KG1 (cell line): ENCODE results near the gene HEXD.
"Not testable (repeated sequence)": the region's sequence is repeated elsewhere in the genome, so short reads cannot be mapped to it uniquely, and the experiment has no call there.

Source experiments
- DNase-seq: peaks from one replicate; lab custom pipeline; 2025; lab: John Stamatoyannopoulos, UW

HEXD gene

DNA sequence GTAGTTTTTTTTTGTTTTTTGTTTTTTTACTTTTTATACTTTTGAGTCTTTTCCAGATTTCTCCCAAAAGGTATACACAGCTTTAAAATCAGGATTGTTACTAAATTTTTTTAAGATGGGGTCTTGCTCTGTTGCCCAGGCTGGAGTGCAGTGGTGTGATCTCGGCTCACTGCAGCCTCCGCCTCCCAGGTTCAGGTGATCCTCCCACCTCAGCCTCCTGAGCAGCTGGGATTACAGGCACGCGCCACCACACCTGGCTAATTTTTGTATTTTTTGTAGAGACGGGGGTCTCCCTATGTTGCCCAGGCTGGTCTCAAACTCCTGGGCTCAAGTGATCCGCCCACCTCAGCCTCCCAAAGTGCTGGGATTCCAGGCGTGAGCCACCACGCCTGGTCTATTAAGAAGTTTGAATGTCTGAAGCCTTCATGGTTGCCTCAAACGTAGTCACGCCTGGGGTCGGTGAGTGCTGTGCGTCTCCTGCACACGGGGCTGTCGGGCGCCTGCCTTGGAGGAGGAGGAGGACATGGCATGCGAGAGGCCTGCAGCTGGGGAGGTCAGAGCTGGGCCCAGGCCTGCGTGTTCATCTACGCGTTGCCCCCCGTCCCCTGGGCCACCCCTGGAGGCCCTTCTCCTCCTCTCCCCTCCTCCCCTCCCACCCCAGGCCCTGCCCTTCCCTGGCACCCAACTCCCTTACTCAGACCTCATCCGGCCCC lies 35.8 kb upstream of the HEXD start:
- not testable (repeated sequence) for DNase-seq

DNA sequence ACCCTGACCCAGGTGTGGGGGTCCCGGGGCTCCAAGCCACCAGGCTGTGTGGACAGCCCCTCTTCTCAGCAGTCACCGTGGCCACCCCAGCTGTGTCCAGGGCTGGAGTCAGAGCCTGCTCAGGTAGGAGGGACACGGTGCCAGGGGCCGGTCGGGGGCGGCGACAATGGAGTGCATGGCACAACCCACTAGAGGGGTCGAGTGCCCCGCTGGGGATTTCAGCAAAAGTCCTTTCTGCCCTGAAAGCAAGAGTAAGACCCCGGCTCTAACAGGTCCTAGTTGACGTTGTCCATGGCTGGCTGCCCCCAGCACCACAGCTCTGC lies 35.3 kb upstream of the HEXD start:
- no peak for DNase-seq

DNA sequence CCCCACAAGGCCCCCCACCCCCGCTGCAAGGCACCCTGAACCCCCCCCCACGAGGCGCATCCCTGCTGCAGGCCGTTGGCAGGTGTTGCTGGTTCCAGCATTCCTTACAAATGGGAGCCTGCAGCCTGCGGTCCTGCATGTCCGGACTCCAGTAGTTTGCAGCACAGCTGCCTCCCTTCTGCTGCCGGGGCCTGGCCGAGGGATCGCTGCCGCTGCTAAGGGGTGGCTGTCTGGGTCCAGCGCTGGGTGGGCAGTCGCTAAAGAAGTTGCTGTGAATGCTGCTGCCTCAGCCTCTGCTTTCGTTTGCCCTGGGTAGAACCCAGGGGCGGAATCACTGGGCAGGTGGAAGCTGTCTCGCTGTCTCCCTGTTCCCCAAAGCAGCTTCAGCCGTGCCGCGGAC lies 34.7 kb upstream of the HEXD start:
- no peak for DNase-seq

DNA sequence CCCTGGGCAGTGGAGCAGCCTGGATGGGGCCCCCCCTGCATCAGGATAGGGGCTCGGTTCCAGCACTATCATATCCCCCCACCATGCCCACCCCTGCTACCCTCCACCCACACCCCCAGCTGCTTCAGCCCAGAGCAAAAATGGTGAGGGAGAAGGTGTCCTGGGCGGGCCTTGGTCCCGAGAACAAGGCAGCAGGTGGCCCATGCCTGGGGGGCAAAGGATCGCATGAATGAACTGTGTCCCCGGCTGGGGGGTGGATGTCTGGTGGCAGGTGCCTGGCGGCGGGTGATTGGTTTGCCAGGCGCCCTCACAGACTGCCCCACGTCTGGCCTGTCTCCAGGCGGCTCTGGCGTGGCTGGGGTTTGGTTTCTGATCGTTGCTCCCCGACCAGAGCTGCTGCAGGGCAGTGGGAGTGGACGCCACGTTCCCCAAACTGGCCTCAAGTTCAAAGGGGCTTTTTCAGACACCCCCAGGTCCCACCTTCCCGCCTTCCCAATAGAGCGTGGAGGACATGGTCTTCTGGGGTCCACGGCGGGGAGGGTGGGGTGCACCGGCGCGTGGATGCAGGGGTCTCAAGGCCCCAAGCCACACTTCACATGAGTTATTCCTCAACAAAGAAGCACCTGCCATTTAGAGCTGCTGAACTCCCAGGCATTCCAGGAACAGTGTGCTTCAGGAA lies 34.0 kb upstream of the HEXD start:
- no peak for DNase-seq

DNA sequence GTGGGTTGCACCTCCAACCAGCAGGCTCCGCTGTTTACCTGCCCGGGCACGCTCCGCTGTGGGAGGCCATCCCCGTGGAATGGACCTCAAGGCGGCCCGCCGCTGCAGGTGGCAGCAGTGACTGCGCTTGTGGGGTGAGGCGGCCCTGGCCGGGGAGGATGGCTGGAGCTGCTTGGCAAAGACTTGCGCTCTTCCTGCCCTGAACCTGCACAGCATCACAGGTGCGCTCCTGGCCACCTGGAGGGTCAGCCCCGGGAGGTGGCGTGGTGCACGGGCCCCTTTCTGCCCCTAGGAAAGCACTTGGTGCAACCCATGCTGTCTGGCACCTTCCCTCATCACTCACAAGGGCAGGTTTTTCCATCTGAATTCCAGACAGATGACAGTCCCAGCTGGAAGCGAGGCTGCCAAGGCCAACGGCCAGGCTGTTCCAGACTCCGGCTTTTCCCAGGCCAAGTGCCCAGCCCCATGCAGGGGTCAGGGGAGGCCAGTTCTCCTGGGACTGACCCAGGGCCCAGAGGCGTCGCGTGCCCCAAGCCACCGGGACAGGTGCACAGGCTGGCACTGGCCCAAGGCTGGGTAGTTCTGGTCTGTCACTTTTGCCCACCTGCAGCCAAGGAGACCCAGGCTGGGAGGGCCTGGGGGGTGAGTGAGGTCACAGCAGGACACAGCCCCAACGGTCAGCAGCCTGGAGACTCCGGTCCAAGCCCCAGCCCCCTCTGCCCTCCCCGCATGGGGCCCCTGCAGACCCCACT lies 33.2 kb upstream of the HEXD start:
- DNase-seq, result no peak

DNA sequence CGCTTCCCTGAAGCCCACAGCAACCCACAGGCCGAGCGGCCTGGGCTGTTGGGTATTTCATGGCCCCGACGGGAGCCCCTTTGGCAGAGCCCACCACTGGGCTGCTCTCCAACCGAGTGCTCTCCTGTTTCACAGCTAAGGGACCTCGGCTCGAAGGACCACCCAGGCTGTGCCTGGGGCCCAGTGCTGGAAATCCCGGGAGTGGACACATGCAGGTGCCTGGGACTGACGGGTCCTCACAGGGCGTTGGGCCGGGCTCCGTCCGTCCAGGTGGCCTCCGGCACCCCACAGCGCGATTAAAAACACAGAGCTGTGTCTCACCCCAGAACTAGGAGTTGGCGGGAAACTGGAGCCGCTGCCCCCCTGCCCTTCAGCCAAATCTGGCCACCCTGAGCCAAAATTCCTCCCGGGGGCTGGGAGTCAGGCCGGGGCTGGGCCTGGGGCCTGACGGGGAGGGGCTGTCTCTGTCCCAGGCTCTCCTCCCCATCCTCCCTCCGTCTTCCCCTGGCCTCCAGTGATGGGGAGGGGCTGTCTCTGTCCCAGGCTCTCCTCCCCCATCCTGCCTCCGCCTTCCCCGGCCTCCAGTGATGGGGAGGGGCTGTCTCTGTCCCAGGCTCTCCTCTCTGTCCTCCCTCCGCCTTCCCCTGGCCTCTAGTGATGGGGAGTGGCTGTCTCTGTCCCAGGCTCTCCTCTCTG lies 32.4 kb upstream of the HEXD start:
- no peak for DNase-seq

DNA sequence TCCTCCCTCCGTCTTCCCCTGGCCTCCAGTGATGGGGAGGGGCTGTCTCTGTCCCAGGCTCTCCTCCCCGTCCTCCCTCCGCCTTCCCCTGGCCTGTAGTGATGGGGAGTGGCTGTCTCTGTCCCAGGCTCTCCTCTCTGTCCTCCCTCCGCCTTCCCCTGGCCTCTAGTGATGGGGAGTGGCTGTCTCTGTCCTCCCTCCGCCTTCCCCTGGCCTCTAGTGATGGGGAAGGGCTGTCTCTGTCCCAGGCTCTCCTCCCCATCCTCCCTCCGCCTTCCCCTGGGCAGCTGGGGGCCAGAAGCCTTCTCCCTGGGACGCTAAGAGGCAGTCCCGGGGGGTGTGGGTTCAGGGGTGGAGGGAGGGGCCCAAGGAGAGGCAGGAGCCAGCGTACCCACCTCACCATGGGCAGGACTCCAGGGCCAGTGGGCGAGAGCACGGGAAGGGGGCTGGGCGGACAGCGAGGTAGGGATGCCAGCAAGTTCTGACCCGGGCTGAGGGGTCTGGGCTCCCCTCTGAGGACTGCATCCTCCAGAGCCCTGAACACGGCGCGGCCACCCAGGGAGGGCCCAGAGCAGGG lies 31.8 kb upstream of the HEXD start:
- no peak for DNase-seq

DNA sequence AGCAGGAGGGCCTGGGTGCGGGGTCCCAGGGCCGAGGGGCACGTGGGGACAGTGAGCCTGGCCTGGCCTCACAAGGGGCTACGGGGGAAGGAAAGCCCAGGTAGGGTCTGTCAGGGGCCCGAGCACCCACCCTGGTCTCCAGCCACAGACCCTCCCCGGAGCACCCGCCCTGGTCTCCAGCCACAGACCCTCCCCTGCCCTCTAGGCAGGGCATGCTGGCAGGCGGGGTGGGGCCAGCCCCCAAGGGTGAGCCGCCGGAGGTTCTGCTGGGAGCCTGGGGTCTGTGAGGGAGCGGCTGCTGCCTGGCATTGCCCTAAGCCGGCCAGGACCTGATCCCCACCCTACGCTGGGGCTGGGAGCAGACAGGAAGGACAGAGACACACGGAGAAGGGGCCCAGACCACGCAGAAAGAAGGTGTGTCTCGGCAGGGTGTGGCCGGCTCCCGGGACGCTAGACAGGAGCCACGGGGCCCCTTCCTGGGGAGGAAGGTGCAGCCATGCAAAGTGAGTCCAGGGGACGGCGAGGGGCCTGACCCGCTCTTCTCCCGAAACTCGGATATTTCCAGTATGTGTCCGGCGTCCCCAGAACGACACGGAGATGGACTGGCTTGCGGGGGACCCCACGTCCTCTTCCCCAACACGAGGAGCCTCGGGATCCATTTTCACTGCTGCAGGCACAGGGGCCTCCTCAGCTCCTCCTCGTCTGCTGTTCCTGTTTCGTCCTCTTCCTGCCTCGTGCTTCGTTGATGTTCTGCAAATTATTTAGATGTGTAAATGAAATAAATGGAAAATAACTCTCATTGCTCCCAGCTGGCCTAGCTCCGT lies 31.1 kb upstream of the HEXD start:
- no peak for DNase-seq

DNA sequence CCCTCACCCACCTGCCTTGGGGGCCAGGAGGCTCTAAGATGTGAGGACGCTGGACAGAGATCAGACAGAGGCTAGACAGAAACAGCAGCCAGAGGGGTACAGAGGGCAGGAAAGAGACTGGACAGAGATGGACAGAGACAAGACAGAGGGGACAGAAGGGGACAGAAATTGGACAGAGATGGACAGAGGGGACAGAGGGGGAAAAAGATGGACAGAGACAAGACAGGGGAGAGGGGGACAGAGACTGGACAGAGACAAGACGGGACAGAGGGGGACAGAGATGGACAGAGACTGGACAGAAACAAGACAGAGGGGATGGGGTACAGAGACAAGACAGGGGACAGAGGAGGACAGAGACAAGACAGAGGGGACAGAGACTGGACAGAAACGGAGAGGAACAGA lies 30.4 kb upstream of the HEXD start:
- no peak for DNase-seq

DNA sequence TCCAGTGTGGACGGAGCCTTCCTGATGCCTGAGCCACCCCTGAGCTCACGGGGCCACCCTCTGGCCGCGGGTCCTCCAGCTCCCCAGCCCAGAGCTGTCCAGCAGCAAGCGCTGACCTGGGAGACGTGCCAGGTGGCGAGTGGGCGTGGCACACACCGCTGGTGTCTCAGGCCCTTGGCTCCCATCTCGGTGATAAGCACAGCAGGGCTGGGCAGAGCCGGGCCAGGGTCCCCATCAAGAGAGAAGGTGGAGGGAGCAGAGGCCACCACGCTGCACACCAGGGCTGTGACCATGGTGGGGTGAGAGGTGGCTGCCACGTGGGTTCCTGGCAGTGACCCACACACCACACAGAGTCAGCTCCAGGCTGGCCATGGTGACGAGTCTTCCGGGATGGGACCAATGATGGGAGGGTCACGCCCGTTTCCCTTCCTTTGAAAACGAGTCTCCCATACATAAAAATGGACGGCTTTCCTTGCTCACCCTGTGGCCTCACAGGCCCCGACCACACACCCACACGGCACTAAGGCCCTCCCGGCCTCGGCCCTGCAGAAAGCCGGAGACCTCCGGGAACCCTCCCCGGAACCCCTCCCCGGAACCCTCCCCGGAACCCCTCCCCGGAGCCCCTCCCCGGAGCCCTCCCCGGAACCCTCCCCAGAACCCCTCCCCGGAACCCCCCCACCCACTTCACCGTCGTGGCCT lies 29.8 kb upstream of the HEXD start:
- no peak for DNase-seq

DNA sequence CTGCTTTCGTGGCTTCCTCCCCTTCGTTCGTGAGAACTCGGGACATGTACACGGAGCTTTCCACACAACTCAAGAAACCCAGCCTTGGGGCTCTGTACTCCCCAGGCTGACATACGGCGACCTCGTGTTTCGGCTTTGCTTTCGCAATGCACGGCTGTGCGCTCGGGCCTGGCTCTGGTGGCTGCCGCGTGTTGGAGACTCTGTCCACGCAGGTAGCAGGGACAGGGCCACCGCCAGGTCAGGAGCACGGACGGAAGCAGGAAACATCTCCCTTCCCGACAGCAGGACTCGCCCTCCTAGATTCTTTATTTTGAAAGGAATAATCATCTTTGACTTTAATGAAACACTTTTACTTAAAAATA lies 29.2 kb upstream of the HEXD start:
- DNase-seq, result no peak

DNA sequence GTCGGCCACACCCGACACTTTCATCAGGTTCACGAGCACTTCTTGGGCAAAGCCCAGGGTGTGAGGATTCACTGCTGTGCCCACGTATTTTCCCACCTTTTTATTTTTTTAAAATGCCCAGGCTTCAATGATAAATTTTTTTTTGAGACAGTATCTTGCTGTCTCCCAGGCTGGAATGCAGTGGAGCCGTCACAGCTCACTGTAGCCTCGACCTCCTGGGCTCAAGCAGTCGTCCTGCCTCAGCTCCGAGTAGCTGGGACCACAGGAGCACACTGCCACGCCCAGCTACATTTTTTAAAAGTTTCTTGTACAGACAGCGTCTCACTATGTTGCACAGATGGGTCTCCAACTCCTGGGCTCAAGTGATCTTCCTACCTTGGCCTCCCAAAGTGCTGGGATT lies 28.8 kb upstream of the HEXD start:
- no peak for DNase-seq

DNA sequence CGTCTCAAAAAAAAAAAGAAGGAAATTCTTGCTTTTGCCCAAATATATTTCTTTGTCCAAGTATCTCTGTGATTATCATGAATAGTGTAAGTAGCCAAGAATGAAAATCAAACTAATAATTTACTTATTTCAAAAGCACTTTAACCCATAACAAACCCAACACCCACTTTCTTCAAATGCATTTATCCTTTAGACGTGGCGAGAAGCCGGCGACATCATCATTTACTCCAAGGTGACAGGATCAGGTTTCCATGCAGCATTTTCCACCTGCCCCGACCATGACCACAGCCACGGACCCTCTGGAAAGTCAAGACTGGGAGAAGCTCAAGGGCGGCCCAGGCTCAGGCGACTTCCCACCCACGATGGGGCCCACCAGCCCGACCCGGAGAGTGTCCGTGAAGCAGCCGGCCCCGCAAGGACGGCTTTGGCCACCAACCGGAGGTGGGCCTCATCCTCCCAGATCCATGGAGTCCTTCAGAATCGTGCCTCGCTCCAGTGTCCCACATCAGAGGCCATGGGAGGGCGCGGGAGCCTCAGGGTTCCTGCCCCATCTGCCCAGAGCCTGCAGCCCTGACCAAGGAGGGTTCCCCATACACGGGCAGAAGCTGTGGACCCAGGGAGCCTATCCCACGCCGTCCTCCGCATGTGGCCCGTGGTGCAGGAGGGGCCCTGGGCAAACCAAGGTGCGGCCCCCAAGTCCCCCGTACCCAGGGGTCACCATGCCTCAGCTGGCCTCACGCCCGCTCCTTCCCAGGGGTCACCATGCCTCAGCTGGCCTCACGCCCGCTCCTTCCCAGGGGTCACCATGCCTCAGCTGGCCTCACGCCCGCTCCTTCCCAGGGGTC lies 27.9 kb upstream of the HEXD start:
- DNase-seq, result no peak

DNA sequence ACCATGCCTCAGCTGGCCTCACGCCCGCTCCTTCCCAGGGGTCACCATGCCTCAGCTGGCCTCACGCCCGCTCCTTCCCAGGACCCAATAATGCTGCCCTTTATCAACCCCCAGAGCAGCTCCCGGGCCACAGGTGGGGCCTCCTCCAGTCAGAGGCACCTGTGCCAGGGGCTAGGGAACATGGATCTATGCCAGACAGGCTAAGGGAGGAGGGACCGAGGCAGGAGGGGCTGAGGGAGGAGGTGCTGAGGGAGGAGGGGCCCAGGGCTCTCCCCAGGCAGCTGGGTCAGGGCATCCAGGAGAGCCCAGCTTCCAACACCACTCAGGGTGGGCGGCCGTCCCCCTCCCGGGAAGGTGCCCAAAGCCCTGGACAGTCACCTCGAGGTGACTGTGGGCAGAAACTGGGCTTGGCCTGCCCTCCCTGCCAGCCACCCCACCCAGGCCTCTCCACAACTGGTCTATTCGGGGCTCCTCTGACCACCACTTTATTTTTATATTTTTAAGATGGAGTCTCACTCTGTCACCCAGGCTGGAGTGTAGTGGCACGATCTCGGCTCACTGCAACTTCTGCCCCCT lies 27.2 kb upstream of the HEXD start:
- no peak for DNase-seq

DNA sequence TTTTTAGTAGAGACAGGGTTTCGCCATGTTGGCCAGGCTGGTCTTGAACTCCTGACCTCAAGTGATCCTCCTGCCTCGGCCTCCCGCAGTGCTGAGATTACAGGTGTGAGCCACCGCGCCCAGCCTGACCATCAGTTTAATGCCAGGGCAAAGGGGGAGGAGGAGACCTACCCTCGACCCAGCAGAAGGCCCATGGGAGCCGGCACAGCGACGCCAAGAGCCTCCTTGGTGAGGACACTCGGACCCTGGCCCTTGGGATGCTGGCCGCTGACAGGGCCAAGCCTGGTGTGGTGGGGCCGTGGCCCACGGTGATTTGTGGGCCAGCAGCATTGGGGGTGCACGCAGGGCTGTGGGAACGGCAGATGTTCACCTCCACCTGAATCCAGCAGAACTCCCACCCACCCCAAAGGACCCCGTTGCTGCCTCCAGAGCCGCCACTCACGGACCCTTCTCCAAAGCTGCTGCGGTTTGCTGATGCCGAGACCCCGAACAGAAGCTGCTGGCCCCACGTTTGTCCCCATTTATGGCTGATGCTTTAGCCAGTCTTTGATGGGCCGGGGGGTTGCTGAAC lies 26.6 kb upstream of the HEXD start:
- DNase-seq, result no peak

DNA sequence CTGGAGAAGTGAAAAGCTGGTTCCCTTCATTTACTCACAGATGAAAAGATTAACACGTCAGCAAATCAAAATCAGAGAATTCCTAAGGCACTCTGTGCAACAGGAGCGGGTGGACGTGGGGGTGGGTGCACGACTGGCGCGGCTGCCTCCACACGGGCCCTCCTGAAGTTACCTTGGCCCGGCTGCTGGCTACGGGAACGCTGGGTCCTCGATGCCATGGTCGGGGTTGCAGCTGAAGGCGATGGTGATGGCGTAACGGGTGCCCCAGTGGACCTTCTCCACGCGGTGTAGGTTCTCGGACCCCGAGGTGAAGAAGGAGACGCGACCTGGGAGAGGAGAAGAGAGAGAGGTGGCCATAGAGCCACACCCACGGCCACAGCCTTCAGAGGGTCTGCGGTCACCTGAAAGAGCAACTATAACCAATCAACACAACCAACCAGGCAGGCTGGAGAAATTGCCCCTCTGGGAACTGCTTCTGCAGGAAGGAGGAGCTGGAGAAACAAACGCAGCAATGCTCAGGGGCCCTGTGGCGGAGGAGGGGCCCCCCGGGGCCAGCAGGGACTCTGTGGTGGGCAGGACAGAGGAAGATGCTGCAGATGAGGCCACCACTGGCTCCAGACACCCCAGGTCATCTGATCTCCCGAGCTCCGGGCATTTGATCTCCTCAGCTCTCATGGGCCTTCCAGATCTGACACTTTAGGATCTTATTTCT lies 25.8 kb upstream of the HEXD start:
- no peak for DNase-seq

DNA sequence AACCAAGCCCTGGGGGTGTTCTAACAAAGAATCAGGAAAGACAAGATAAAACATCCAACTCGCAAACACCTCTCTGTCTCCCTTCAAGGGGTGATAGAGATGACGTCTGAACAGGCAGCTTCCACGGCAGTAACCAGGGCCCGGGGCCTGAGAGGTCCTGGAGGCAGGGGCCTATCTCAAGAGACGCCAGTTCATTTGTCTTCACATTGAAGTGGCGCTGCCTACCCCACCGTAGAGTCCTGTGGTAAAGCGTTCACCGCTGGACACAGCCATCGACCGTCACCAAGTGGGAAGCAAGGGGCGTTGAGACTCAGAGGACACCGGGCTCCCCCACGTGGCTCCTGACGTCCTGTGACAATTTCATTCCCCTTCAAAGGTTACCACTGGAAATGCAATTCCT lies 25.2 kb upstream of the HEXD start:
- no peak for DNase-seq

DNA sequence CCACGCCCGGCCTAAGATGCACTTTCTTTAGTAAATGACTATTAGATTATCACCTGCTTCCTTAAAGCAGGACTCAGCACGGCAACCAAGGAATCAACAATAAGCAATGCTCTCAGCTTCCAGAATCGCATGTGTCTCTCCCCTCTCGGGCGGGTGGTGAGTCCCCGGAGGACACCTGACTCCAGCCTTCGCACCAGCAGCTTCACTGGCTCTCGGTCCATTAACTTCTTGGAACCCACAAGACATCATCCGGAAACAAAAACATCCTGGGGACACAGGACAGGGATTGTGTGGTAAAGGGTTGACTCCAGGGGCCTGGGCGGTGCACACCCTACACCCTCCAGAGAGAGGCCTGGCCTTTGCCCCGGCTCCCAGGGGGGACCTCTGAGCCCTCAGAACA lies 23.9 kb upstream of the HEXD start:
- DNase-seq, result no peak
